ENCODE results near the gene ARHGAP9. TPM values are rescaled to one million over a fixed set of nuclear protein-coding genes. Genes with fewer than 3 reads are reported as not detected.

ARHGAP9 gene
- total and polyA plus RNA-seq, 11 donors, result 1.7 to 33.4 (median 3.6) TPM

DNA sequence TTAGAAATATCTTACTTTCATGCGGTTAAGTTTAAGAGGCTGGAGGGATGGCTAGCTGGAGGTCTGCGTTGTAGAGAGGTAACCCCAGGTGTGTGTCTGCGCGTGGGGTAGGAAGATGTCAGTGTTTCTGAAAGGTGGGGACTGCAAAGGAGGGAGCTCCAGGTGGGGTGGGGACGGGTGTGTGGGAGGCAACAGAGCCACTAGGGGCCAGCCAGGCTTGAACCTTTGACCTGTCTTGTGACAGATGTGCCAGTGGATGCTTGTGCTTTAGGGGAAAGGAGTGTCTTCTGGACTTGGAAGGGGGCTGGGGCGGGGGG is 19.2 kb downstream of the ARHGAP9 start:
- no peak for ATAC-seq
- intact Hi-C loops (cut with DNase I), result loop anchor here in 2 of 10 donors (10.0 kb wide), 1 partner anchor 164 kb away; no protein-coding TSS in a partner anchor
- H3K4me1 ChIP-seq, result peaks cover 0 to 53% (median 28%) of the 10 kb centered on the region in 12 donors
- TF ChIP-seq POLR2A (IDR thresholded peaks at IDR 0.05), result no peak
- TF ChIP-seq, protein P1, sequence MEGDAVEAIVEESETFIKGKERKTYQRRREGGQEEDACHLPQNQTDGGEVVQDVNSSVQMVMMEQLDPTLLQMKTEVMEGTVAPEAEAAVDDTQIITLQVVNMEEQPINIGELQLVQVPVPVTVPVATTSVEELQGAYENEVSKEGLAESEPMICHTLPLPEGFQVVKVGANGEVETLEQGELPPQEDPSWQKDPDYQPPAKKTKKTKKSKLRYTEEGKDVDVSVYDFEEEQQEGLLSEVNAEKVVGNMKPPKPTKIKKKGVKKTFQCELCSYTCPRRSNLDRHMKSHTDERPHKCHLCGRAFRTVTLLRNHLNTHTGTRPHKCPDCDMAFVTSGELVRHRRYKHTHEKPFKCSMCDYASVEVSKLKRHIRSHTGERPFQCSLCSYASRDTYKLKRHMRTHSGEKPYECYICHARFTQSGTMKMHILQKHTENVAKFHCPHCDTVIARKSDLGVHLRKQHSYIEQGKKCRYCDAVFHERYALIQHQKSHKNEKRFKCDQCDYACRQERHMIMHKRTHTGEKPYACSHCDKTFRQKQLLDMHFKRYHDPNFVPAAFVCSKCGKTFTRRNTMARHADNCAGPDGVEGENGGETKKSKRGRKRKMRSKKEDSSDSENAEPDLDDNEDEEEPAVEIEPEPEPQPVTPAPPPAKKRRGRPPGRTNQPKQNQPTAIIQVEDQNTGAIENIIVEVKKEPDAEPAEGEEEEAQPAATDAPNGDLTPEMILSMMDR (IDR thresholded peaks at IDR 0.05), result no peak
- peak overlapping the region in 10 of 12 donors; percentile 53 to 82 (median 70) for H3K4me3 ChIP-seq
- H3K9me3 ChIP-seq, result no peaks in the 10 kb centered on the region
- H3K36me3 ChIP-seq, result no peaks in the 10 kb centered on the region
- DNase-seq, result no peak
- H3K27ac ChIP-seq, result peak overlapping the region in 4 of 12 donors; percentile 43 to 86 (median 75)
- peaks cover 0 to 9% (median 0%) of the 10 kb centered on the region in 9 donors for H3K27me3 ChIP-seq
- 3 to 8% (median 5%) methylated on average over 6 of the region's 6 CpGs for WGBS, 4 donors

DNA sequence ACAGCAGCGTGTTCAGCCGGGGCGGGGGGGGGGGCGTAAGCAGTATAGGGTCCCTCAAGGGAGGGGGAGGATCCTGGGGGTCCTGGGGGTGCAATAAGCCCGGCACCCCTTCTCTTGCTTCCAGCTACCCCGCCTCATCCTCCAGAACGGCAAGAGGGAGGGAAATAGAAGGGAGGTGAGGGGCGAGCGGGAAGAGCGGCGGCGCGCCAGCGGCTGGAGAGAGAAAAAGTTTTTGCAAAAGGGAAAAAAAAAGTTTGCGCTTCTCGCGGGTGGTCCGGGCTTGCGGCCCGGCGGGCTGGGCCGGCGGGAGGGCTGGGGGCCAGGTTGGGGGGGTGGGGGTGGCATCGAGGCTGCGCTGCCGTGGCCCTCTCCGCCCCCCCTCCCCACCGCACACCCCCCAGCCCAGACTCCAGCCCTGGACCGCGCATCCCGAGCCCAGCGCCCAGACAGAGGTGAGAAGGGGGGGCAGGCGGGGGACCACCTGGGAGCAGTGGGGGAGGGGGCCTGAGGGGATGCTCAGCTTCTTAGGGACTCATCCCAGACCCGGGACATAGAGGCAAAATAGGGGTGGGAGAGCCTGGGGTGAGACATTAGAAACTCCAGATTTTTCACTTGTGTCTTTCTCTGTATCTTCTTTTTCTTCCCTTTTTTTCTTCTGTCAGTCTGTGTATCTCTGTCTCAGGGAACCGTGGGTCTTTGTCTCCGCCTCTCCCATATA is 19.8 kb downstream of the ARHGAP9 start, which contains the start of gene GLI1:
Gene GLI1 (plus strand): TSS at position 36 of the 718 bp plus-strand sequence. CDS start 3,907 bp downstream, outside the sequence.
- H3K9me3 ChIP-seq, result no peaks in the 10 kb centered on the region
- H3K27me3 ChIP-seq, result peaks cover 0 to 9% (median 0%) of the 10 kb centered on the region in 9 donors
- WGBS, 4 donors, result 1 to 2% (median 2%) methylated on average over 27 to 36 of the region's 36 CpGs
- no peak for TF ChIP-seq POLR2A (IDR thresholded peaks at IDR 0.05)
- peak within 1 kb of the TSS; percentile 35 to 82 (median 68) for H3K4me3 ChIP-seq
- no peaks in the 10 kb centered on the region for H3K36me3 ChIP-seq
- DNase-seq (peak in 1 of 5 donors; percentile 53), ATAC-seq (peak in 3 of 4 donors; percentile 34 to 53 (median 40))
- intact Hi-C loops (cut with DNase I), result loop anchor here in 4 of 10 donors (5.0 to 10.0 kb wide), 3 partner anchors 165 to 248 kb away; partner anchors contain the start of gene NXPH4 (in 1 of the 4)
- H3K4me1 ChIP-seq, result peaks cover 0 to 54% (median 28%) of the 10 kb centered on the region in 12 donors
- peak within 1 kb of the TSS in 11 of 12 donors; percentile 50 to 87 (median 80) for H3K27ac ChIP-seq

DNA sequence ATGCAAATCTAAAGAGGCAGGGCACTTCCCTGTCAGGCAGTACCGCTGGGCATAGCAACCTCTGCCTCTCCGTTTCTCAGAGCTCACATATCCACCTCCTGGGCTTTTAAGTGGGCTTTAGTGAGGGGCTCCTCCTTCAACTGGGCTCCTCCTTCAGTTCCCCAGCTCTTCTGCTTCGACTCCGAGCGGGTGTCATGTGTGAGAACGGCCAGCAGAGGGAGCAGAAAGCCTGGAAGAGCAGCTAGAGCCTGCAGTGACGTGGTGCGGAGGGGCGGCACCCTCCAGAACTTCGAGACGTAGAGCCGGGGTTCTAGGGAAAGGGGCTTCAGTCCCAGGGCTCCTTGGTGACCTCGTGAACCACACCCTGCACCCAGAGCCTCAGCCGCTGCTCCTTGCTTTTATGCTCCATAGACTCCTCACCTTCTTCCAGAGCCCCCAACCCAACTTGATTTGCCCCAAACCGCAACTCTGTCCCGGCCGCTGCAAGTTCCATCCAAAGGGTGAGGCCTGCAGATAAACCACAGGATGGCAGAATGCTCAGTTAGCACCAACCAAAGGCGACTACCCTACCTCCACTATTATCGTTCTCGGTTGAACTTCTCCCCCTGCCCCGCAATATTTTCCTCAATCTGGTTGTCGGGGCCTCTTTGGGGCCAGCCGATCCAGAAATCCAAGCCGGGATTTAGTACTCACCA is 20.5 kb downstream of the ARHGAP9 start:
- Histone ChIP-seq H3K4me1 (peaks cover 0 to 54% (median 28%) of the 10 kb centered on the region in 12 donors), H3K27me3 (peaks cover 0 to 9% (median 0%) of the 10 kb centered on the region in 9 donors), H3K4me3 (peak overlapping the region; percentile 35 to 82 (median 68)), H3K9me3 (no peaks in the 10 kb centered on the region), H3K36me3 (no peaks in the 10 kb centered on the region), H3K27ac (peak overlapping the region in 11 of 12 donors; percentile 50 to 87 (median 80))
- intact Hi-C loops (cut with DNase I), result loop anchor here in 3 of 10 donors (5.0 to 10.0 kb wide), 3 partner anchors 166 to 247 kb away; partner anchors contain the start of gene NXPH4 (in 1 of the 3)
- ATAC-seq (peak; percentile 73 to 83 (median 76)), DNase-seq (peak; percentile 93 to 95 (median 94))
- 0 to 1% (median 0%) methylated on average over 20 to 24 of the region's 24 CpGs for WGBS, 4 donors
- peak in 1 of 2 donors; percentile 38 for TF ChIP-seq POLR2A (IDR thresholded peaks at IDR 0.05)
- TF ChIP-seq, protein P1 (IDR thresholded peaks at IDR 0.05), result peak; percentile 89 to 98 (median 94)

DNA sequence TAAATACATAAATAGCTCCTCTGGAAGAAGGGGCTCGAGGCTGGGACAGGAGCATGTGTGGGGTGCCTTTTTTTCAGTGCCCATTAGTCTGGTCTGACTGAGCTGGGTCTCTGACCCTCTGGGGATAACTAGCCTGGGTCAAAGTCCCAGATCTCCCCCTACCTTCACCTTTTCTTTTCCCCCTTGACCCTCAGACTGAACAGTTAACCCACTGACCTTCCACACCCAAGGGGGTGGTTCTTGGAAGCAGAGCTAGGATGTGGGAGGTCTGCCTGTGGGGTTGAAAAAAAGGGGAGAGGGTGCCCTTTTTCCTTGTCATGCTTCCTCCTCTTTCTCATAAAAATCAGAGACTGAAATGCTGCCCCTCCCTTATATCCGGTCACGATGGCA is 21.0 kb downstream of the ARHGAP9 start:
- DNase-seq (no peak), ATAC-seq (no peak)
- intact Hi-C loops (cut with DNase I), result loop anchor here in 3 of 10 donors (5.0 to 10.0 kb wide), 3 partner anchors 166 to 246 kb away; partner anchors contain the start of gene NXPH4 (in 1 of the 3)

More for the DNA sequence above, 21.0 kb downstream of the ARHGAP9 start:
- WGBS, 4 donors, result 30 to 37% (median 32%) methylated on average over 3 of the region's 3 CpGs
- no peak for TF ChIP-seq POLR2A (IDR thresholded peaks at IDR 0.05)
- TF ChIP-seq, protein P1 (IDR thresholded peaks at IDR 0.05), result no peak
- Histone ChIP-seq H3K4me1 (peaks cover 0 to 54% (median 28%) of the 10 kb centered on the region in 12 donors), H3K4me3 (peak overlapping the region in 11 of 12 donors; percentile 53 to 82 (median 69)), H3K9me3 (no peaks in the 10 kb centered on the region), H3K36me3 (no peaks in the 10 kb centered on the region), H3K27me3 (peaks cover 0 to 9% (median 0%) of the 10 kb centered on the region in 9 donors), H3K27ac (peak overlapping the region in 11 of 12 donors; percentile 50 to 87 (median 80))
